ENCODE results near the gene SYNM.

The SYNM gene

DNA sequence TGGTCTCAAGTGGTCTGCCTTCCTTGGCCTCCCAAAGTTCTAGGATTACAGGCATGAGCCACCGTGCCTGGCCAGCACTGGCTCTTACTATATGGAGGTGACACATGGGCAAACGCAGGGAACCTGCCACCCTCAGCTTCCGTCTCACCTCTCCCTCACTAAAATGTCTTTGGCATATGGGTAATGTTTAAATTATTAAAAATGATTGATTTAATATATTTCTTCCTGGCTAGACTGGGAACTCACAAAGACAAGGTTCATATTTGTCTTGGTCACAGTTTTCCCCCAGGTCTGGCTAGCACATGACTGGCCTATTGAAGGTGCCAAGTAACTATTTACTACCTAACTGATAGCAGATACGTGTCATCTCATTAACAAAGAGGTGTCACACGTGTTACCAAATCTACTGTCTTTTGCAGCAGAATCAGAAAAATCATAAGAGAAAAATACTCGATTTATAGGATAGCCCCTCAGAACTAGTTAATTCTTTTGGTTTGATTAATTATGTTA lies 48.2 kb downstream of the SYNM start:
- H3K9ac ChIP-seq (ENCODE audit: low read length): no peak overlapping the region
- peaks cover 7% of the 10 kb centered on the region for H3K36me3 ChIP-seq (ENCODE audit: insufficient read depth, low read length)
- H3K4me3 ChIP-seq (ENCODE audit: low read depth in 1 of 2, low read length in 2 of 2): no peak overlapping the region

DNA sequence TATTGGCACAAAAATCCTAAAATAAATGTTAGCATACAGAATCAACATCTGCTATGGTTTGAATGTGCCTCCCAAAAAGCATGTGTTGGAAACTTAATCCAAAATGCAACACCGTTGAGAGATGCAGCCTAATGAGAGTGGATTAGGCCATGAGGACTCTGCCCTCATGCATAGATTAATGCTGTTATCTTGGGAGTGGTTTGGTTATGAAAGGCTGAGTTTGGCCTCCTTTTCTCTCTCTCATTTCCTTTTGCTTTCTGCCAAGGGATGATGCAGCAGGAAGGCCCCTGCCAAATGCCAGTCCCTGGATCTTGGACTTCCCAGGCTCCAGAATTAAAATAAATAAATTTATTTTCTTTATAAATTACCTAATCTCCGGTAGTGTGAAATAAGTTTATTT lies 49.4 kb downstream of the SYNM start:
- H3K4me3 ChIP-seq (ENCODE audit: low read depth in 1 of 2, low read length in 2 of 2): no peak overlapping the region

More for the DNA sequence above, 48.2 kb downstream of the SYNM start:
- Histone ChIP-seq H3K27ac (ENCODE audit: low read depth, low read length) (no peak overlapping the region), H3K4me1 (ENCODE audit: insufficient read depth, low read length) (peaks cover 25% of the 10 kb centered on the region), H3K9me3 (ENCODE audit: low read length) (no peaks in the 10 kb centered on the region), H3K27me3 (ENCODE audit: control insufficient read depth in 1 of 2, insufficient read depth in 2 of 2, low read length in 2 of 2) (no peaks in the 10 kb centered on the region)

DNA sequence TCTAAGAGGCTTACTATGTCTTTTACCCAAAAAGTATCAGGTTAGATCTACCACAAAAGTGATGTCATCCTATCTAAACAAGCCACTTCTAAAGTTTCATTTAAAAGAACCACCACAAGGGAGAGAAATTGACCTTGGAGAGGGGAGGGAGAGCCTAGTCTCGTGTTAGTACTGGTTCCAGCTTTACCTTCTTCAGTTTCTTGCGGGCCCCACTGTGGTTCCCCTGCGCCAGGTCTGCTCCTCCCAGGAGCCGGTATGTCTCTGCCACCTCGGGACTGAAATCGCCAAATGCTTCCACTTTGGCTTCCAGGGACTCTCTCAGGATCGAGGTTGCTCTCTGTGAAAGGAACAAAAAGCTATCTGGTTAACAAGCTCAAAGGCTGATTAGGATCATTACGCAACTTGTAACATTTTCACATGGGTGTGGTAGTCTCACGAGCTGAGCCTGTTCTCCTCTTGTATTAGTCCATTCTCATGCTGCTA lies 51.1 kb downstream of the SYNM start:
- Histone ChIP-seq H3K36me3 (ENCODE audit: insufficient read depth, low read length) (peaks cover 9% of the 10 kb centered on the region), H3K4me3 (ENCODE audit: low read depth in 1 of 2, low read length in 2 of 2) (no peak overlapping the region), H3K27ac (ENCODE audit: low read depth, low read length) (no peak overlapping the region)

More for the DNA sequence above, 49.4 kb downstream of the SYNM start:
- H3K9me3 ChIP-seq (ENCODE audit: low read length): no peaks in the 10 kb centered on the region
- H3K9ac ChIP-seq (ENCODE audit: low read length): no peak overlapping the region
- no peaks in the 10 kb centered on the region for H3K27me3 ChIP-seq (ENCODE audit: control insufficient read depth in 1 of 2, insufficient read depth in 2 of 2, low read length in 2 of 2)
- H3K27ac ChIP-seq (ENCODE audit: low read depth, low read length): no peak overlapping the region
- H3K4me1 ChIP-seq (ENCODE audit: insufficient read depth, low read length): peaks cover 15% of the 10 kb centered on the region
- peaks cover 13% of the 10 kb centered on the region for H3K36me3 ChIP-seq (ENCODE audit: insufficient read depth, low read length)

DNA sequence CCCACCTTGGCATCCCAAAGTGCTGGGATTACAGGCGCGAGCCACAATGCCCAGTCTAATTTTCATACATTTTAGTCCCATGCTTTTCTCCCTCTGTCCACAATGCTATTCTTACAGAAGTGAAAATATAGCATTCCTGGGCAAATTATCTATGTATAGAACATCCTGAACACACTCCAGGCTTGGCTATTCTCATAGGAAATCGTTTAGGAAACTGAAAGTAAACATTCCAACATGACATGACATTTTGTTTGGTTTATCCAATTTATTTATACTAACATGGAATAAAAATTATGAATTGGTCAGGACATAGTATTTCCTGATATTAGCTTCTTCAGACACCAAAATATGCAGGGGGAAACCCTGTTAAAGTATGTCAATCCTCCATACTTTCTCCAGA lies 52.6 kb downstream of the SYNM start:
- H3K9ac ChIP-seq (ENCODE audit: low read length): no peak overlapping the region
- H3K27me3 ChIP-seq (ENCODE audit: control insufficient read depth in 1 of 2, insufficient read depth in 2 of 2, low read length in 2 of 2): no peaks in the 10 kb centered on the region
- peaks cover 6% of the 10 kb centered on the region for H3K36me3 ChIP-seq (ENCODE audit: insufficient read depth, low read length)
- peak overlapping the region; percentile 7 for H3K27ac ChIP-seq (ENCODE audit: low read depth, low read length)
- H3K4me1 ChIP-seq (ENCODE audit: insufficient read depth, low read length): peaks cover 9% of the 10 kb centered on the region
- H3K9me3 ChIP-seq (ENCODE audit: low read length): no peaks in the 10 kb centered on the region
- no peak overlapping the region for H3K4me3 ChIP-seq (ENCODE audit: low read depth in 1 of 2, low read length in 2 of 2)

More for the DNA sequence above, 51.1 kb downstream of the SYNM start:
- Histone ChIP-seq H3K9me3 (ENCODE audit: low read length) (no peaks in the 10 kb centered on the region), H3K4me1 (ENCODE audit: insufficient read depth, low read length) (peaks cover 9% of the 10 kb centered on the region), H3K9ac (ENCODE audit: low read length) (no peak overlapping the region), H3K27me3 (ENCODE audit: control insufficient read depth in 1 of 2, insufficient read depth in 2 of 2, low read length in 2 of 2) (no peaks in the 10 kb centered on the region)

DNA sequence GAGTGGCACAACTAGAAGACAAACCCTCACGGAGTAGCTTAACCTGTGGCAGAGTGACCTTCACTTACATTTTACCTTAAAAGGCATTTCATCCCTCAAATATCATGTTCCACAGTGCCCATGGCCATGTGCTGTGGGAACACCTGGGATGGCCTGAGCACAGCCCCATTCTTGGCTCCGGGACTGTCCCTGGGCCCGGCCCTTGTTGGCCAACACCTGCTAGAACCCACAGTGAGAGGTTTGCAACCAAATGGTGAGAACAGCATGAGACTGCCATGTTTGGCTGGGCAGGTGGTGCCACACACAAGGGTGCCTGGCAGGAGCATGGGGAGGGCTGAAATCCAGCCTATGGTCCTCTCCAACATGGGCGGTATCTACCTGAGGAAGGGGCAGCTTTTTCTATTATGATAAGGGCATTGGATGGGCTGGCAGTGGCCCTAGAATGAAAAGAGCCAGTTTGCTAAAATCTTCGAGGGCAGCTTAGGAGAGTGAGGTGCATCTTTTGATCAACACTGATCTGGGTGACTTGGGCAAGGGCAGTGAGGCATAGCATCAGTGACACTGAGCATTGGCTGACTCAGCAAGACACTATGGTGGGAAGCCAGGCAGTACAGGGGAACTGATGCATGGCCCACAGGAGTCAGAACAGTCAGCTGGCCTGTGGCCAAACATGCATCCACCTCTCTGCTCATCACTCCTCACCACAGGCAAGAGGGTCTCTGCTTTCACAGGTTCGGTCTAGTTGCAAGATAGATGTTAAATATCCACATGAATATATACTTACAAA lies 53.9 kb downstream of the SYNM start:
- Histone ChIP-seq H3K36me3 (ENCODE audit: insufficient read depth, low read length) (peaks cover 6% of the 10 kb centered on the region), H3K27me3 (ENCODE audit: control insufficient read depth in 1 of 2, insufficient read depth in 2 of 2, low read length in 2 of 2) (no peaks in the 10 kb centered on the region), H3K27ac (ENCODE audit: low read depth, low read length) (no peak overlapping the region), H3K4me1 (ENCODE audit: insufficient read depth, low read length) (peaks cover 9% of the 10 kb centered on the region), H3K9ac (ENCODE audit: low read length) (no peak overlapping the region), H3K9me3 (ENCODE audit: low read length) (no peaks in the 10 kb centered on the region), H3K4me3 (ENCODE audit: low read depth in 1 of 2, low read length in 2 of 2) (no peak overlapping the region)

DNA sequence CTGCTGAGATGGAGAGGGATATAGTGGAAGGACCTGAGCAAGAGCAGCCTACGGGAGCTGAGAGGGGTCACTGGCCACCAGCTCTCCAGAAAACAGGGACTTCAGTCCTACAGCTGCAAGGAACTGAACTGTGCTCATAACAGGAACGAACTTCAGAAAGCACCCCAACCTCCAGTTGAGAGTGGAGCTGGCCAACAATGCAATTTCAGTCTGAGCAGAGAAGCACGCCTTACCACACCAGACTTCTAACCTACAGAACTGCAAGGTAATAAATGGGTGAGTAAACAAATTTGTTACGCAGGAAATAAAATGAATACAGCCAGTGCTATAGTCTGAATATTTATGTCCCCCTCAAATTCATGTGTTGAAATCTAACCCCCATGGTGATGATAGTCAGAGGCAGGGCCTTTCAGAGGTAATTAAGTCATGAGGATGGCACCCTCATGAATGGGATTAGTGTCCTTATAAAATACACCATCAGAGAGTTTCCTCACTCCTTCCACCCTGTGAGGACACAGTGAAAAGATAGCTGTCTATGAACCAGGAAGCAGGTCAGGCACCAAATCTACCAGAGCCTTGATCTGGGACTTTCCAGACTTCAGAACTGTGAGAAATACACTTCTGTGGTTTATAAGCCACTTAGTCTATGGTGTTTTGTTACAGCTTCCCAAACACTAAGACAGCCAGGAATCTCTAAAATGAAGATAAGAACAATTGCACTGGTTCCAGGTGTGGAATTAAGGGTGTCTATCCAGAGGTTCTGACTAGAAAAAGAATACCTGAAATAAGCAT lies 58.6 kb downstream of the SYNM start:
- H3K36me3 ChIP-seq (ENCODE audit: insufficient read depth, low read length): peaks cover 6% of the 10 kb centered on the region
- H3K4me3 ChIP-seq (ENCODE audit: low read depth in 1 of 2, low read length in 2 of 2): no peak overlapping the region
- no peaks in the 10 kb centered on the region for H3K27me3 ChIP-seq (ENCODE audit: control insufficient read depth in 1 of 2, insufficient read depth in 2 of 2, low read length in 2 of 2)
- peak overlapping the region; percentile 40 for H3K27ac ChIP-seq (ENCODE audit: low read depth, low read length)
- H3K9me3 ChIP-seq (ENCODE audit: low read length): no peaks in the 10 kb centered on the region
- no peak overlapping the region for H3K9ac ChIP-seq (ENCODE audit: low read length)
- peaks cover 32% of the 10 kb centered on the region for H3K4me1 ChIP-seq (ENCODE audit: insufficient read depth, low read length)

DNA sequence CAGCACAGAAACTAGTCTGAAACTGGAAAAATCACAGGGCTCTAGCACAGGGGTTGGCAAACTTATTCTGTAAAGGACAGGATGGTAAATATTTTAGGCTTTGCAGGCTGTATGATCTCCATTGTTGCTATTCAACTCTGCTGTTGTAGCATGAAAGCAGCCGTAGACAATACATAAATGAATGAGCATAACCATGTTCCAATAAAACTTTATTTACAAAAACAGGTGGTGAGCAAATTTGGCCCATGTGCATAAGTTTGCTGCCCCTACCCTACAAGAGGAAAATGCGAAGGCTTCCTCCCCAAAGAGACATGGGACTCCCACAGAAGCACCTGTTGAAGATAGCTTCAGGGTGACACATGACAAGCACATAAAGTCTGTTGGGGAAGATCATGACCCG lies 59.2 kb downstream of the SYNM start:
- Histone ChIP-seq H3K36me3 (ENCODE audit: insufficient read depth, low read length) (no peaks in the 10 kb centered on the region), H3K9me3 (ENCODE audit: low read length) (no peaks in the 10 kb centered on the region), H3K27me3 (ENCODE audit: control insufficient read depth in 1 of 2, insufficient read depth in 2 of 2, low read length in 2 of 2) (no peaks in the 10 kb centered on the region), H3K4me3 (ENCODE audit: low read depth in 1 of 2, low read length in 2 of 2) (no peak overlapping the region), H3K27ac (ENCODE audit: low read depth, low read length) (peak overlapping the region; percentile 40), H3K9ac (ENCODE audit: low read length) (no peak overlapping the region), H3K4me1 (ENCODE audit: insufficient read depth, low read length) (peaks cover 38% of the 10 kb centered on the region)

DNA sequence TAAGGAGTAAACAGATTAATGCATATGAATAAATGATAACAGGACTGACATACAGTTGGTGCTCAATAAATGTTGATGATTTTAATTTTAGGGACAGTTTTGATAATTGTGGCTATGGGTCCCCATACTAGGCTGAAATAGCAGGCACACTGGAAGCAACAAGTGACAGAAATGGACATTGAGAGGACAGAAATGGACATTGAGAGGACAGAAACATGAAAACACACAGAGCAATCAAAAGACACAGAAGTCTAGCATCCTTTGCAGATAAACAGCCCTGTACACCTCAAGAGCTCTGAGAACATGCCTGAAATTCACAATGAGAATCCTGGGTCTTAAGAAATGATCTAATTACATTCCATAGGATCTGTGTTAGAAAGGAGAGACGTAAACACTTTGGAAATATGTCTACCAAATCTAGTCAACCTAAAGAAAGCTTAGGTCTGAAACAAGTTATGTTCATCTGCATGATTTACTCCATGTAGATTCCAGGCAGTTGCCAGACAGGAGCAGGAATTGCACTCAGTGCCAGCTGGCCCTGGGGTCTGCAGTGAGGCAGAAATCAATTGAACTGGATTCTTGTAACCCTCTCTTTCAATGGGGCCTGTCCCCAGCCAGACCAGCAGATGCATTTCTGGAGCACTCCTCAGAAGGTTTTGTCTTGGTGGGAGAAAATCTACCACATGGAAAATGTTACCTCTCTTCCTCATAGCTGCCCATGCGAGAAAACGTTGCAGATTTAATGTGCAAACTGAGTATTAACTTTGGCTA lies 60.3 kb downstream of the SYNM start:
- no peaks in the 10 kb centered on the region for H3K9me3 ChIP-seq (ENCODE audit: low read length)
- H3K27ac ChIP-seq (ENCODE audit: low read depth, low read length): peak overlapping the region; percentile 96
- no peak overlapping the region for H3K9ac ChIP-seq (ENCODE audit: low read length)
- no peak overlapping the region for H3K4me3 ChIP-seq (ENCODE audit: low read depth in 1 of 2, low read length in 2 of 2)
- H3K36me3 ChIP-seq (ENCODE audit: insufficient read depth, low read length): no peaks in the 10 kb centered on the region
- peaks cover 49% of the 10 kb centered on the region for H3K4me1 ChIP-seq (ENCODE audit: insufficient read depth, low read length)
- H3K27me3 ChIP-seq (ENCODE audit: control insufficient read depth in 1 of 2, insufficient read depth in 2 of 2, low read length in 2 of 2): no peaks in the 10 kb centered on the region

DNA sequence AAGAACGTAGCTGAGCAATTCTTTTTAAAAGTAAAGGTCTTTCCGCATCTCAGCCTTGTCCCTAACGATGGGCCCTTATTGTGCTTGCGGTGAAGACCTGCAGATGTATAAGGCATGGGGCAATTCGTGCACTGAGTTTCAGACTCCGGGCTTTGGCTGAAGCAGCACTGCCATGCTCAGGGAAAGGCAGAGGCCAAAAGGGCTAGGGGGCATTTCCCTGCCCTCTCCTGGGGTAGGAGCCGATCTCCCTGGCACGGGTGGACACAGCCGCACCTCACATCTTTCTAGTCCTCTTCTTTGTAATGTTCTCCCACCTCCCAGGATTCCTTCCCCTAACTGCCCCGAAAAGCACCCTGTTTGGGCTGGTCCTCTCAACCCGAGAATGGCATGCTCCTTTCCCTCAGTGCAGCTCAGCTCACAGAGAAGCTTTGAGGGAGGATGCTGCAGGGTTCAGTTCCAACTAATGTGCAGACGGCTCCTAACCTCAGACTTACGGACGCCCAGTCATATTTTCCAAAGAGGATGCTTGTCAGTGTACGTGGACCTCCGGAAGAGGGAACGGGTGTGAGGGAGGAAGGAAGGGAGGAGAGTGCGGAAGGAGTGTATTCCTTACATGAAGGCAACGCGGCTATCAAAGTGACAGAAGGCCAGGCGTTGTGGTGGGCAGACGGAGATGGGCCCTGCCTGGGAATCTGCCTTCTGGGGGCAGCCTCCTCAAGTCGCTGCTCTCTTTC lies 61.2 kb downstream of the SYNM start:
- H3K4me1 ChIP-seq (ENCODE audit: insufficient read depth, low read length): peaks cover 58% of the 10 kb centered on the region
- no peak overlapping the region for H3K9ac ChIP-seq (ENCODE audit: low read length)
- H3K9me3 ChIP-seq (ENCODE audit: low read length): no peaks in the 10 kb centered on the region
- no peaks in the 10 kb centered on the region for H3K27me3 ChIP-seq (ENCODE audit: control insufficient read depth in 1 of 2, insufficient read depth in 2 of 2, low read length in 2 of 2)
- H3K36me3 ChIP-seq (ENCODE audit: insufficient read depth, low read length): no peaks in the 10 kb centered on the region
- no peak overlapping the region for H3K4me3 ChIP-seq (ENCODE audit: low read depth in 1 of 2, low read length in 2 of 2)
- H3K27ac ChIP-seq (ENCODE audit: low read depth, low read length): peak overlapping the region; percentile 96

DNA sequence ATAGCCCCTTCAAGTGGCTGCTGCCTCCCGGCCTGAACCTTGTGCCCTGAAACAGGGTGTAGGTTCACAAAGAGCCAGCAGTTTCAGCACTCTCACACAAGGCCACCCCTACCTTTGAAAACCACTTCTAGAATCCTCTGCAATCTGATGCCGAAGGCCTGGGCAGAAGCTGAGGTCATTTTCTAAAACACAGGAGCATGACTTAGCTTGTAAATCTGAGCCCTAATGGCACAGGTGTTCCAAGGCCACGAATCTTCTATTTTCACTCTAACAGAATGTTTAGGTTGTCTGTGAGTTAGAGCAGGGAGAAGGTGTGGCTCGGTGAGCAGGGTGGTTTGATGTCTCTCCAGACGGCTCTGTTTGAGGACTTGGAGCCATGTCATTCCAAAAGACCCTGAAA lies 62.3 kb downstream of the SYNM start:
- H3K27me3 ChIP-seq (ENCODE audit: control insufficient read depth in 1 of 2, insufficient read depth in 2 of 2, low read length in 2 of 2): no peaks in the 10 kb centered on the region
- no peak overlapping the region for H3K4me3 ChIP-seq (ENCODE audit: low read depth in 1 of 2, low read length in 2 of 2)
- H3K9me3 ChIP-seq (ENCODE audit: low read length): no peaks in the 10 kb centered on the region
- peak overlapping the region; percentile 68 for H3K9ac ChIP-seq (ENCODE audit: low read length)
- H3K27ac ChIP-seq (ENCODE audit: low read depth, low read length): peak overlapping the region; percentile 96
- H3K4me1 ChIP-seq (ENCODE audit: insufficient read depth, low read length): peaks cover 61% of the 10 kb centered on the region
- H3K36me3 ChIP-seq (ENCODE audit: insufficient read depth, low read length): no peaks in the 10 kb centered on the region

All from muscle layer of colon (tissue), 2 donors.